Ascending aorta (tissue), 2 donors: ENCODE data around the gene CACNA2D2. TPM values are rescaled to one million over a fixed set of nuclear protein-coding genes. Genes with fewer than 3 reads are reported as not detected.

Experiments used
- DNase-seq, 2 donors: peaks; one replicate each; pipeline ENCODE4 v3.0.0-alpha.2; 2019; ENCODE audit warnings: low spot score in 2 of 2
- H3K27ac ChIP-seq, 2 donors: fragments of 200-600 bp; sonication (generic); one replicate each; pipeline ENCODE4 v1.5.1; 2016 to 2017; ENCODE audit warnings: mild to moderate bottlenecking in 1 of 2
- H3K27me3 ChIP-seq: fragments of 200-600 bp; sonication (generic); one replicate; pipeline ENCODE4 v1.5.1; 2017
- H3K36me3 ChIP-seq, 2 donors: fragments of 200-600 bp; sonication (generic); one replicate each; pipeline ENCODE4 v1.5.1; 2016
- H3K4me1 ChIP-seq, 2 donors: fragments of 200-600 bp; sonication (generic); one replicate each; pipeline ENCODE4 v1.5.1; 2016 to 2017; ENCODE audit warnings: mild to moderate bottlenecking in 1 of 2
- H3K4me3 ChIP-seq, 2 donors: fragments of 200-600 bp; sonication (generic); one replicate each; pipeline ENCODE4 v1.5.1; 2016 to 2017; ENCODE audit warnings: mild to moderate bottlenecking in 1 of 2
- H3K9me3 ChIP-seq, 2 donors: fragments of 200-600 bp; sonication (generic); one replicate each; pipeline ENCODE4 v1.5.1; 2016
- CTCF ChIP-seq, 3 experiments: fragments of 200-600 bp in 2 of 3; fragments of 450-650 bp in 1 of 3; sonication (generic) in 2 of 3; IDR thresholded peaks; one replicate each; pipeline ENCODE4 v1.5.1; 2016 to 2019; ENCODE audit warnings: antibody characterized with exemption in 3 of 3, mild to moderate bottlenecking in 1 of 3, moderate library complexity in 1 of 3
- intact Hi-C: fragments of 100-400 bp; cut with DNase I; formaldehyde crosslinking; loops from one replicate; pipeline ENCODE4 v1.15.1; 2023
- total RNA-seq: library from RNA; depleted of rRNA; stranded (reverse); fragments of >200 nt; gene quantifications from one replicate; pipeline ENCODE4 v1.1.0, GENCODE V29; 2016

CACNA2D2 gene
- total RNA-seq, 1 donor from 2014 or later, result 0.85 TPM

GRCh38 chr3:50354186-50354764 is 149.2 kb downstream of the CACNA2D2 start:
- peaks cover 18 to 43% of the 10 kb centered on the region in 2 donors for H3K36me3 ChIP-seq
- no peaks in the 10 kb centered on the region for H3K27me3 ChIP-seq
- DNase-seq, result no peak
- H3K9me3 ChIP-seq, result no peaks in the 10 kb centered on the region
- no peak overlapping the region for H3K27ac ChIP-seq
- intact Hi-C loops, result loop anchor here (5.0 kb wide), 1 partner anchor 248 kb away; no protein-coding TSS in a partner anchor
- peaks cover 24 to 49% of the 10 kb centered on the region in 2 donors for H3K4me1 ChIP-seq
- no peak for TF ChIP-seq CTCF (IDR thresholded peaks at IDR 0.05)
- no peak overlapping the region for H3K4me3 ChIP-seq

- no peak for TF ChIP-seq CTCF (IDR thresholded peaks at IDR 0.05)
- H3K27ac ChIP-seq, result no peak overlapping the region
- H3K9me3 ChIP-seq, result no peaks in the 10 kb centered on the region
- DNase-seq, result no peak
- peaks cover 25 to 48% of the 10 kb centered on the region in 2 donors for H3K4me1 ChIP-seq
- H3K27me3 ChIP-seq, result no peaks in the 10 kb centered on the region
- no peak overlapping the region for H3K4me3 ChIP-seq
- intact Hi-C loops, result loop anchor here (5.0 kb wide), 1 partner anchor 249 kb away; no protein-coding TSS in a partner anchor
- peaks cover 18 to 45% of the 10 kb centered on the region in 2 donors for H3K36me3 ChIP-seq
Observed at GRCh38 chr3:50353245-50354004, 150.0 kb downstream of the CACNA2D2 start.

GRCh38 chr3:50352781-50353180 is 150.7 kb downstream of the CACNA2D2 start:
- no peak overlapping the region for H3K27ac ChIP-seq
- H3K27me3 ChIP-seq, result no peaks in the 10 kb centered on the region
- no peak for DNase-seq
- no peak overlapping the region for H3K4me3 ChIP-seq
- intact Hi-C loops, result loop anchor here (5.0 kb wide), 1 partner anchor 250 kb away; no protein-coding TSS in a partner anchor
- peaks cover 19 to 41% of the 10 kb centered on the region in 2 donors for H3K4me1 ChIP-seq
- peak in 1 of 3 experiments; percentile 14 for TF ChIP-seq CTCF (IDR thresholded peaks at IDR 0.05)
- H3K36me3 ChIP-seq, result peaks cover 18 to 49% of the 10 kb centered on the region in 2 donors
- H3K9me3 ChIP-seq, result no peaks in the 10 kb centered on the region

- Histone ChIP-seq H3K9me3 (no peaks in the 10 kb centered on the region), H3K27me3 (no peaks in the 10 kb centered on the region), H3K27ac (peak overlapping the region; percentile 89 to 93), H3K36me3 (peaks cover 18 to 46% of the 10 kb centered on the region in 2 donors), H3K4me3 (peak overlapping the region; percentile 63 to 76), H3K4me1 (peaks cover 15 to 27% of the 10 kb centered on the region in 2 donors)
- no peak for TF ChIP-seq CTCF (IDR thresholded peaks at IDR 0.05)
- no peak for DNase-seq
- intact Hi-C loops, result loop anchor here (5.0 kb wide), 1 partner anchor 251 kb away; no protein-coding TSS in a partner anchor
Observed at GRCh38 chr3:50351323-50351697, 152.1 kb downstream of the CACNA2D2 start.

- peaks cover 14 to 22% of the 10 kb centered on the region in 2 donors for H3K4me1 ChIP-seq
Observed at GRCh38 chr3:50350527-50351322, 152.7 kb downstream of the CACNA2D2 start, which contains the start of the genes CYB561D2 and NPRL2. CYB561D2 (plus strand) TSS chr3:50350862; CDS start chr3:50351434, 572 bp downstream. NPRL2 (minus strand) TSS chr3:50350775; CDS start chr3:50350652, 123 bp downstream.

More at GRCh38 chr3:50350527-50351322, 152.7 kb downstream of the CACNA2D2 start, which contains the start of the genes CYB561D2 and NPRL2:
- H3K9me3 ChIP-seq, result no peaks in the 10 kb centered on the region
- no peaks in the 10 kb centered on the region for H3K27me3 ChIP-seq
- no peak for TF ChIP-seq CTCF (IDR thresholded peaks at IDR 0.05)
- H3K27ac ChIP-seq, result peak within 1 kb of the TSS; percentile 89 to 93
- peak; percentile 89 to 98 for DNase-seq
- peak within 1 kb of the TSS; percentile 63 to 76 for H3K4me3 ChIP-seq
- peaks cover 18 to 40% of the 10 kb centered on the region in 2 donors for H3K36me3 ChIP-seq
- intact Hi-C loops, result loop anchor here (1.0 to 5.0 kb wide), 2 partner anchors 9 to 252 kb away; partner anchors contain the start of gene TMEM115
